ENCODE measurements around the gene MYO9B. TPM values are rescaled to one million over a fixed set of nuclear protein-coding genes. Genes with fewer than 3 reads are reported as not detected.
"Not testable (repeated sequence)": the region's sequence is repeated elsewhere in the genome, so short reads cannot be mapped to it uniquely, and the experiment has no call there.

MYO9B gene
- polyA plus RNA-seq, 3 donors = 49.3 to 61.7 (median 58.0) TPM

- not testable (repeated sequence) for DNase-seq (ENCODE audit: extremely low read depth in 1 of 11, low read depth in 9 of 11, low spot score in 4 of 11)
These were observed 86.6 kb downstream of the MYO9B start for GRCh38 chr19:17162131-17162530.

- no peak for DNase-seq (ENCODE audit: extremely low read depth in 1 of 11, low read depth in 9 of 11, low spot score in 4 of 11)
These were observed 87.0 kb downstream of the MYO9B start for GRCh38 chr19:17162580-17162979.

- DNase-seq (ENCODE audit: extremely low read depth in 1 of 11, low read depth in 9 of 11, low spot score in 4 of 11) = no peak
These were observed 88.1 kb downstream of the MYO9B start for GRCh38 chr19:17163652-17164051.

GRCh38 chr19:17164639-17165038, 89.1 kb downstream of the MYO9B start:
- no peak for DNase-seq (ENCODE audit: extremely low read depth in 1 of 11, low read depth in 9 of 11, low spot score in 4 of 11)

- no peak for DNase-seq (ENCODE audit: extremely low read depth in 1 of 11, low read depth in 9 of 11, low spot score in 4 of 11)
These were observed 90.1 kb downstream of the MYO9B start for GRCh38 chr19:17165715-17166114.

- no peak for DNase-seq (ENCODE audit: extremely low read depth in 1 of 11, low read depth in 9 of 11, low spot score in 4 of 11)
These were observed 95.1 kb downstream of the MYO9B start for GRCh38 chr19:17170538-17171297.

- DNase-seq (ENCODE audit: extremely low read depth in 1 of 11, low read depth in 9 of 11, low spot score in 4 of 11) = no peak
These were observed 96.3 kb downstream of the MYO9B start for GRCh38 chr19:17171874-17172273.

GRCh38 chr19:17172624-17173345, 97.2 kb downstream of the MYO9B start:
- no peak for DNase-seq (ENCODE audit: extremely low read depth in 1 of 11, low read depth in 9 of 11, low spot score in 4 of 11)

GRCh38 chr19:17178291-17178690, 102.7 kb downstream of the MYO9B start:
- no peak for DNase-seq (ENCODE audit: extremely low read depth in 1 of 11, low read depth in 9 of 11, low spot score in 4 of 11)

- no peak for DNase-seq (ENCODE audit: extremely low read depth in 1 of 11, low read depth in 9 of 11, low spot score in 4 of 11)
These were observed 105.6 kb downstream of the MYO9B start for GRCh38 chr19:17180997-17181702.

- no peak for DNase-seq (ENCODE audit: extremely low read depth in 1 of 11, low read depth in 9 of 11, low spot score in 4 of 11)
These were observed 107.7 kb downstream of the MYO9B start for GRCh38 chr19:17183271-17183761.

- DNase-seq (ENCODE audit: extremely low read depth in 1 of 11, low read depth in 9 of 11, low spot score in 4 of 11) = no peak
These were observed 108.3 kb downstream of the MYO9B start for GRCh38 chr19:17183858-17184321.

GRCh38 chr19:17184371-17184841, 108.8 kb downstream of the MYO9B start:
- no peak for DNase-seq (ENCODE audit: extremely low read depth in 1 of 11, low read depth in 9 of 11, low spot score in 4 of 11)

- DNase-seq (ENCODE audit: extremely low read depth in 1 of 11, low read depth in 9 of 11, low spot score in 4 of 11) = no peak
These were observed 110.0 kb downstream of the MYO9B start for GRCh38 chr19:17185590-17185989.

GRCh38 chr19:17191736-17192135, 116.2 kb downstream of the MYO9B start:
- DNase-seq (ENCODE audit: extremely low read depth in 1 of 11, low read depth in 9 of 11, low spot score in 4 of 11) = not testable (repeated sequence)

GRCh38 chr19:17192751-17193150, 117.2 kb downstream of the MYO9B start:
- no peak for DNase-seq (ENCODE audit: extremely low read depth in 1 of 11, low read depth in 9 of 11, low spot score in 4 of 11)

- DNase-seq (ENCODE audit: extremely low read depth in 1 of 11, low read depth in 9 of 11, low spot score in 4 of 11) = no peak
These were observed 119.0 kb downstream of the MYO9B start for GRCh38 chr19:17194608-17195007.

GRCh38 chr19:17195106-17195505, 119.5 kb downstream of the MYO9B start:
- DNase-seq (ENCODE audit: extremely low read depth in 1 of 11, low read depth in 9 of 11, low spot score in 4 of 11) = no peak

- DNase-seq (ENCODE audit: extremely low read depth in 1 of 11, low read depth in 9 of 11, low spot score in 4 of 11) = no peak
These were observed 121.0 kb downstream of the MYO9B start for GRCh38 chr19:17196610-17197009.

- no peak for DNase-seq (ENCODE audit: extremely low read depth in 1 of 11, low read depth in 9 of 11, low spot score in 4 of 11)
These were observed 122.1 kb downstream of the MYO9B start for GRCh38 chr19:17197666-17198065.

Data from renal cortex interstitium (tissue), 11 donors.